Fibroblast of mammary gland (primary cell): ENCODE measurements around the gene CAPRIN1.

ENCODE experiments used
- DNase-seq: peaks from one replicate; pipeline ENCODE4 v3.0.0-alpha.2; 2010; ENCODE audit warnings: low read depth
- H3K4me3 ChIP-seq: 2 replicates; pipeline ENCODE4 v1.5.1; 2011; ENCODE audit warnings: low read depth, mild to moderate bottlenecking, low read length, moderate library complexity; ENCODE audit not compliant: control insufficient read depth
- TF ChIP-seq, protein P1 (sequence below): conservative IDR thresholded peaks from 2 replicates; pipeline ENCODE4 v1.5.1; 2011; ENCODE audit warnings: low read depth, low read length, inconsistent platforms; ENCODE audit not compliant: control insufficient read depth, insufficient read depth

Gene CAPRIN1

DNA sequence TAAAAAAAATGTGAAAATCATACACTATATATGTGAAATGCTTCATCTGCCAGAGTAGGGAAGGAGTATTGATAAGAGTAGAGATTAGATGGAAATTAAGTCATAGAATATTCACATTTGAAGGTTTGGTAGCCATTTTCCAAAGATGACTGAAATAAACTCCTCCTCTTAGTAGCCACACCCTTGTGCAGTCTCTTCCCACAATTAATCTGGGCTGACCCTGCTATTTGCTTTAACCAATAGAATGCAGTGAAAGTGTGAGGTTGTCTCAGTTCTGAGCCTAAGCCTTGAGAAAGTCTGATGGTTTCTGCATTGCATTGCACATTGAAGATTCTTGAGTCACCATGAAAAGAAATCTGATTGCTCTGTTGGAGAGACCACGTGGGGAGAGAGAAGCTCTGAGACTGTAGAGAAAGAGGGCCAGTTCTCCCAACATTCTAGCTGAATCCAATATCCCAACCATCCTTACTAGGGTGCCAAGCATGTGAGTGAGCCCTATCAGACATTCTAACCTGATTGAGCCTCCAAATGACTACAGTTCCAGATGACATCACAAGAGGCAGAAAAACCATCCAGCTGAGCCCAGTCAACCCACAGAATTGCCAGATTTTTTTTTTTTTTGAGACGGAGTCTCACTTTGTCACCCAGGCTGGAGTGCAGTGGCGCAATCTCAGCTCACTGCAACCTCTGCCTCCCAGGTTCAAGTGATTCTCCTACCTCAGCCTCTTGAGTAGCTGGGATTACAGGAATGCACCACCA, 29.4 kb upstream of the CAPRIN1 start:
- DNase-seq, result no peak
- H3K4me3 ChIP-seq, result no peak overlapping the region
- TF ChIP-seq, protein P1, sequence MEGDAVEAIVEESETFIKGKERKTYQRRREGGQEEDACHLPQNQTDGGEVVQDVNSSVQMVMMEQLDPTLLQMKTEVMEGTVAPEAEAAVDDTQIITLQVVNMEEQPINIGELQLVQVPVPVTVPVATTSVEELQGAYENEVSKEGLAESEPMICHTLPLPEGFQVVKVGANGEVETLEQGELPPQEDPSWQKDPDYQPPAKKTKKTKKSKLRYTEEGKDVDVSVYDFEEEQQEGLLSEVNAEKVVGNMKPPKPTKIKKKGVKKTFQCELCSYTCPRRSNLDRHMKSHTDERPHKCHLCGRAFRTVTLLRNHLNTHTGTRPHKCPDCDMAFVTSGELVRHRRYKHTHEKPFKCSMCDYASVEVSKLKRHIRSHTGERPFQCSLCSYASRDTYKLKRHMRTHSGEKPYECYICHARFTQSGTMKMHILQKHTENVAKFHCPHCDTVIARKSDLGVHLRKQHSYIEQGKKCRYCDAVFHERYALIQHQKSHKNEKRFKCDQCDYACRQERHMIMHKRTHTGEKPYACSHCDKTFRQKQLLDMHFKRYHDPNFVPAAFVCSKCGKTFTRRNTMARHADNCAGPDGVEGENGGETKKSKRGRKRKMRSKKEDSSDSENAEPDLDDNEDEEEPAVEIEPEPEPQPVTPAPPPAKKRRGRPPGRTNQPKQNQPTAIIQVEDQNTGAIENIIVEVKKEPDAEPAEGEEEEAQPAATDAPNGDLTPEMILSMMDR, result no peak

DNA sequence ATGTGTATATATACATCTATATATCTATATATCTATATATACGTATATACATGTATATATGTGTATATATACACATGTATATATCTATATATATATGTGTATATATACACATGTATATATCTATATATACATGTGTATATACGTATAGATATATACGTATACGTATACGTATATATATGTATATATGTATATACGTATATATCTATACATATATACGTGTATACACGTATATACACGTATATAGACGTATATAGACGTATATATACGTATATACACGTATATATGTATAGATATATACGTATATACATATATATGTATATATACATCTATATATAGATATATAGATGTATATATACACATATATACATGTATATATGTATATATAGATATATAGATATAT, 25.1 kb upstream of the CAPRIN1 start:
- TF ChIP-seq, protein P1, result no peak
- no peak overlapping the region for H3K4me3 ChIP-seq
- no peak for DNase-seq

DNA sequence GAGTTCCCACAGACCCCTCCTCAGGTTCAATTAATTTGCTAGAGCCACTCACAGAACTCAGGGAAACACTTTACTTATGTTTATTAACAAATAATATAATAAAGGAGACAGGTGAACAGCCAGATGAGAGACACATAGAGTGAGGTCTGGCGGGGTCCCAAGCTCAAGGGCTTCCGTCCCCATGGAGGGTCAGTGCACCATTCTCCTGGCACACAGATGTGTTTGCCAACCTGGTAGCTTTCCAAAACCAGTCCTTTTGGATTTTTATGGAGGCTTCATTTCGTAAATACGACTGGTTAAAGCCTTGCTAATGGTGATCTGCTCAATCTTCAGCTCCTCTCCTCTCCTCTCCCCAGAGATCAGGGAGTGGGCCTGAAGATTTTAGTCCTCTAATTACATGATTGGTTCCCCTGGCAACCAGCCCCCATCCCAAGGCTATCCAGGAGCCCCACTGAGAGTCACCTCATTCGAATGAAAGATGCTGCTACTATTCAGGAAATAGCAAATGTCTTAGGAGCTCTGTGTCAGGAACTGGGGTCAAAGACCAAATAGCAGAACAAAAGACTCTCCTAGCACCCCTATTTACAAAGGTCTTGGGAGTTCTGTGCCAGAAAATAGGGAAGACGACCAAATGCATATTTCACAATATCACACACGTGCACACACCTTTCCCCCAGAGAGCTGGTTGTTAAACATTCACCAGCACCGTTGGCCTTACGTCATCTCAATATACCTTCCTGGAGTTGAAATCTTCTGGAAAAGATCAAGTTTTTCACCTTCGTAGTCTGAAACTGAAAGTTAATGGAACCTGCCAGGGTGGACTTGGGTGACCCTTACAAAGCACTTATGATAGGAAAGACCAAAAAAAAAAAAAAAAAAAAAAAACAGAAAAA, 23.8 kb upstream of the CAPRIN1 start:
- no peak for DNase-seq
- TF ChIP-seq, protein P1, result no peak
- H3K4me3 ChIP-seq, result no peak overlapping the region

DNA sequence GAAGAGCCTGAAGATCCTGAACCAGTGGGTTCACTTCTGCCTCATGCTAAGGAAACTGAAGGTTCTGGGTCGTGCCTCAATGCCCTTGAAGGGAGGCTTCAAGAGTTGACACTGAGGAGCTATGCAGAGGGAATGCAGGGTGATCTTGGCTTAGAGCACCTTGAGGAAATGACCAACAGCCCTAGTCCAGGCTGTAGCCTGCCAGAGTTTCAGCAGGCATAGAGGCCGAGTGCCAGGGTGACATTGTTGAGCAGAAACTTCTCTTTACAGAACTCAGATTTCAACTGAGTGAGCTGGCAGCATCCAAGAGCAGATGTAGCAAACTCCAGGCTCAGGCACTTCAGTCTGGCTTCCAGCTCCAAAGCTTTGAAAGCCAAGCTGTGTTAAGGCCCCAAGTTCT, 23.1 kb upstream of the CAPRIN1 start:
- H3K4me3 ChIP-seq, result no peak overlapping the region
- DNase-seq, result peak; percentile 22
- TF ChIP-seq, protein P1, result no peak

DNA sequence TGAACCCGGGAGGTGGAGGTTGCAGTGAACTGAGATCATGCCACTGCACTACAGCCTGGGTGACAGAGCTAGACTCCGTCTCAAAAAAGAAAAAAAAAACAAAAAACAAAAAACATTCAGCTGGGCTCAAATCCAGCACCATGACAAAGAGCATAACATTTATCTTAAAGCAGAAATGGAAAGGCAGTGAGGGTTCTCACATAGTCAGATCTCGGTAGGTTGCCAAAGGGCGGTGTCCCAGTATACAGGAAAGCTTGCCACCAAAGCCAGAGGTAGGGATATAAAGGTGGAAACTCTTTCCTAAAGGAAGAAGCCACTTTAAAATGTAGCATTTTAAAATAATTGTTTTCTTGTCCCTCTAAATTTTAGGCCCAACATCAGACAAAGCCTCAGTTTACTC, 22.4 kb upstream of the CAPRIN1 start:
- TF ChIP-seq, protein P1, result no peak
- peak; percentile 18 for DNase-seq
- H3K4me3 ChIP-seq, result no peak overlapping the region

DNA sequence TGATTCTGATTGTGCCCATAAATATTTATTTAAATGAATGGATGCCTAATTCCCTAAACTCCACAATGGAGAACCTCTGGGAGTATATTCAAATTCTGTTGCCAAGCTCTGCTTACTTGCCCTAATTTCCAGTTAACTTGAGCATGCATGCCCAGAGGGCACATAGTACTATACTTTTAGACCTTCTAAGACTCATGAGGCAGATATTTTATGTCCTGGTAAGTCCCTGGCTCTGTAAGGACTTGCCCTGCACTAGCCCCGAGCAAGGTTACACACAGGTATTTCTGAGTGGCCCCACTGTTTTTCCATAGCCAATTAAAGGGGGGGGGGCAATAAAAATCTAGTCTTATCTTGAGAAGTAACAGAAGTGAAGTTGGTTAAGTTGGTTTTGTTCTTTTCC, 21.1 kb upstream of the CAPRIN1 start:
- no peak for DNase-seq
- TF ChIP-seq, protein P1, result no peak
- H3K4me3 ChIP-seq, result no peak overlapping the region
